Gastroesophageal sphincter (tissue), 3 donors: ENCODE data around the gene CIRBP.

ENCODE experiments used
- POLR2A ChIP-seq, 2 donors: fragments of 450-650 bp; IDR thresholded peaks; one replicate each; pipeline ENCODE4 v1.6.1; 2017; ENCODE audit warnings: antibody characterized with exemption in 2 of 2, mild to moderate bottlenecking in 2 of 2, moderate library complexity in 1 of 2
- TF ChIP-seq, protein P1 (sequence below), 4 experiments: fragments of 200-600 bp in 2 of 4; fragments of 450-650 bp in 2 of 4; sonication (generic) in 1 of 4; IDR thresholded peaks; one replicate each; pipeline ENCODE4 v1.5.1; 2017 to 2019; ENCODE audit warnings: antibody characterized with exemption in 4 of 4, mild to moderate bottlenecking in 2 of 4, moderate library complexity in 2 of 4

DNA sequence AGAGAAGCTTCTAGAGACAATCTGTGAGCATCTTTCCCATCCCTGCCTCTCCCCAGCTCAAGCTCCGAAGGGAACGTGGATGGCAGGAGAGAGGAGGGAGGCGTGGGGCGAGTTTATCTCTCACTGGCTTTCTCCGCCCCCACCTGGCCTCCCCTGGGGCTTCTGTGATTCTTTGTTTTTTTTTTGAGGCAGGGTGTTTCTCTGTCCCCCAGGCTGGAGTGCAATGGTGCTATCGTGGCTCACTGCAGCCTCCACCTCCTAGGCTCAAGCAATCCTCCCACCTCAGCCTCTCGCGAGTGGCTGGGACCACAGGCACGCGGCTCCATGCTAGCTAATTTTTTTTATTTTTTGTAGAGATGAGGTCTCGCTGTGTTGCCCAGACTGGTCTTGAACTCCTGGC, 39.6 kb downstream of the CIRBP start:
- TF ChIP-seq POLR2A (IDR thresholded peaks at IDR 0.05): no peak
- TF ChIP-seq, protein P1, sequence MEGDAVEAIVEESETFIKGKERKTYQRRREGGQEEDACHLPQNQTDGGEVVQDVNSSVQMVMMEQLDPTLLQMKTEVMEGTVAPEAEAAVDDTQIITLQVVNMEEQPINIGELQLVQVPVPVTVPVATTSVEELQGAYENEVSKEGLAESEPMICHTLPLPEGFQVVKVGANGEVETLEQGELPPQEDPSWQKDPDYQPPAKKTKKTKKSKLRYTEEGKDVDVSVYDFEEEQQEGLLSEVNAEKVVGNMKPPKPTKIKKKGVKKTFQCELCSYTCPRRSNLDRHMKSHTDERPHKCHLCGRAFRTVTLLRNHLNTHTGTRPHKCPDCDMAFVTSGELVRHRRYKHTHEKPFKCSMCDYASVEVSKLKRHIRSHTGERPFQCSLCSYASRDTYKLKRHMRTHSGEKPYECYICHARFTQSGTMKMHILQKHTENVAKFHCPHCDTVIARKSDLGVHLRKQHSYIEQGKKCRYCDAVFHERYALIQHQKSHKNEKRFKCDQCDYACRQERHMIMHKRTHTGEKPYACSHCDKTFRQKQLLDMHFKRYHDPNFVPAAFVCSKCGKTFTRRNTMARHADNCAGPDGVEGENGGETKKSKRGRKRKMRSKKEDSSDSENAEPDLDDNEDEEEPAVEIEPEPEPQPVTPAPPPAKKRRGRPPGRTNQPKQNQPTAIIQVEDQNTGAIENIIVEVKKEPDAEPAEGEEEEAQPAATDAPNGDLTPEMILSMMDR (IDR thresholded peaks at IDR 0.05): no peak
